ENCODE measurements around the gene LIPC. TPM values are rescaled to one million over a fixed set of nuclear protein-coding genes. Genes with fewer than 3 reads are reported as not detected.

LIPC gene
- total RNA-seq, 1 donor from 2014 or later, result 0.62 TPM

- DNase-seq (ENCODE audit: low spot score), result peak; percentile 54
- intact Hi-C loops (cut with DNase I), result no loop called here
Measured at GRCh38 chr15:58553365-58553918, 121.7 kb downstream of the LIPC start.

- intact Hi-C loops (cut with DNase I), result no loop called here
Measured at GRCh38 chr15:58554758-58555157, 123.0 kb downstream of the LIPC start.

GRCh38 chr15:58555162-58556027 is 123.6 kb downstream of the LIPC start:
- peak; percentile 65 for DNase-seq (ENCODE audit: low spot score)
- intact Hi-C loops (cut with DNase I), result no loop called here

More at GRCh38 chr15:58554758-58555157, 123.0 kb downstream of the LIPC start:
- DNase-seq (ENCODE audit: low spot score), result peak; percentile 15

GRCh38 chr15:58556028-58556361 is 124.2 kb downstream of the LIPC start:
- peak; percentile 33 for DNase-seq (ENCODE audit: low spot score)
- intact Hi-C loops (cut with DNase I), result no loop called here

GRCh38 chr15:58556541-58556940 is 124.8 kb downstream of the LIPC start:
- intact Hi-C loops (cut with DNase I), result no loop called here

GRCh38 chr15:58558777-58559176 is 127.0 kb downstream of the LIPC start:
- intact Hi-C loops (cut with DNase I), result no loop called here
- DNase-seq (ENCODE audit: low spot score), result no peak

More at GRCh38 chr15:58556541-58556940, 124.8 kb downstream of the LIPC start:
- no peak for DNase-seq (ENCODE audit: low spot score)

GRCh38 chr15:58559904-58560588 is 128.3 kb downstream of the LIPC start:
- intact Hi-C loops (cut with DNase I), result no loop called here
- DNase-seq (ENCODE audit: low spot score), result peak; percentile 22

GRCh38 chr15:58561321-58561720 is 129.5 kb downstream of the LIPC start:
- intact Hi-C loops (cut with DNase I), result no loop called here
- no peak for DNase-seq (ENCODE audit: low spot score)

GRCh38 chr15:58562135-58562534 is 130.3 kb downstream of the LIPC start:
- intact Hi-C loops (cut with DNase I), result no loop called here
- no peak for DNase-seq (ENCODE audit: low spot score)

GRCh38 chr15:58564981-58565380 is 133.2 kb downstream of the LIPC start:
- no peak for DNase-seq (ENCODE audit: low spot score)
- intact Hi-C loops (cut with DNase I), result no loop called here

- DNase-seq (ENCODE audit: low spot score), result no peak
- intact Hi-C loops (cut with DNase I), result no loop called here
Measured at GRCh38 chr15:58565619-58566018, 133.8 kb downstream of the LIPC start.

GRCh38 chr15:58566029-58566428 is 134.2 kb downstream of the LIPC start:
- intact Hi-C loops (cut with DNase I), result no loop called here
- no peak for DNase-seq (ENCODE audit: low spot score)

- no peak for DNase-seq (ENCODE audit: low spot score)
Measured at GRCh38 chr15:58568157-58568571, 136.4 kb downstream of the LIPC start.

GRCh38 chr15:58569455-58569854 is 137.7 kb downstream of the LIPC start:
- intact Hi-C loops (cut with DNase I), result no loop called here
- no peak for DNase-seq (ENCODE audit: low spot score)

More at GRCh38 chr15:58568157-58568571, 136.4 kb downstream of the LIPC start:
- intact Hi-C loops (cut with DNase I), result no loop called here

- DNase-seq (ENCODE audit: low spot score), result no peak
- intact Hi-C loops (cut with DNase I), result no loop called here
Measured at GRCh38 chr15:58571491-58571890, 139.7 kb downstream of the LIPC start.

- no peak for DNase-seq (ENCODE audit: low spot score)
- intact Hi-C loops (cut with DNase I), result no loop called here
Measured at GRCh38 chr15:58572521-58572920, 140.7 kb downstream of the LIPC start.

- no peak for DNase-seq (ENCODE audit: low spot score)
- intact Hi-C loops (cut with DNase I), result no loop called here
Measured at GRCh38 chr15:58573270-58573669, 141.5 kb downstream of the LIPC start.

- intact Hi-C loops (cut with DNase I), result no loop called here
- DNase-seq (ENCODE audit: low spot score), result no peak
Measured at GRCh38 chr15:58574631-58575030, 142.8 kb downstream of the LIPC start.

GRCh38 chr15:58575045-58575786 is 143.4 kb downstream of the LIPC start:
- DNase-seq (ENCODE audit: low spot score), result no peak
- intact Hi-C loops (cut with DNase I), result no loop called here

GRCh38 chr15:58576657-58577056 is 144.9 kb downstream of the LIPC start:
- no peak for DNase-seq (ENCODE audit: low spot score)
- intact Hi-C loops (cut with DNase I), result no loop called here
